Measurements from ENCODE around the gene IGLON5. TPM values are rescaled to one million over a fixed set of nuclear protein-coding genes. Genes with fewer than 3 reads are reported as not detected.

The IGLON5 gene
- total and polyA plus RNA-seq, 2 donors, result 0.21 to 0.25 TPM

DNA sequence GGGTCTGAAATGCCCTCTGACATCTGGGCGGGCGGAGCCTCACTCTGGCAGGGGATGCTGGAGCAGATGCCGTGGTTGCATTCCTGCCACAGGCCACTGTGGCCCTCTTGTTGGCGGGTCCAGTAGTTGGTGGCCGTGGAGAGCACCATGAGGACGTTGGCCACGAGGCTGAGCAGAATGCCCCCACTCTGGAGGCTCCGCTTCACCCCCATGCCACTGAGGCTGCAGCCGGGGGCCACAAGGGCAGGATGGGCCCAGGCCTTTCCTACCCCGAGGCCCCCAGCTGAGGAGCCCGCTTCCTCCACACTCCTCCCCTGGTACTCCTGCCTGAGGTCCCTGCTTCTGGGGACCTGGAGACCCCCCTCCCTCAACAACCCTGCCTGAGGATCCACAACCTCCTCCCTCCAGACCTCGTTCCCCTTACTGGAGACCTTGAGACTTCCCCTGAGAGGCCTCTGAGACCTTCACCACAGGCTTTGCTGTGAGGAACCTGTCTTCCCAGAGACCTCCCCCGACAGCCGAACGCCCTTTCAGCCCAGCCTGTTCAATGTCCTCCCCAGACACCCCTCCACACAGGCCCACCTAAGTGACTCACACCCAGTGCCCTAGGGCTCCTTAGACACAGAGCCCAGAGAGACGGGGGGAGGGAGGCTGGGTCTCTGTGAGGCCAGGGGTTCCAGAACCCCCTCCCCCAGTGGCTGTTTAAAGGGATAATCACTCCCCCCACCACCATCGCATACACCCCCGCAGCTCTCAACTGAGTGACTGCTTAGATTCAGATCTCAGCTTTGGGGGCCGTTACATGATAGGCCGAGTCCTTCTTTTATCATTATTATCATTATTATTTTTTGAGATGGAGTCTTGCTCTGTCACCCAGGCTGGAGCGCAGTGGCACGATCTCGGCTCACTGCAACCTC, 57.2 kb downstream of the IGLON5 start, which contains the start of gene CLDND2:
Gene CLDND2 (minus strand): TSS at position 638 of the 917 bp plus-strand sequence. CDS start 426 bp downstream, at position 212.
- WGBS, result 57% methylated on average over 23 of the region's 23 CpGs
- no peaks in the 10 kb centered on the region for H3K36me3 ChIP-seq (ENCODE audit: insufficient read depth)
- H3K4me3 ChIP-seq (ENCODE audit: low read depth, low read length), result peak within 1 kb of the TSS; percentile 45
- H3K27ac ChIP-seq (ENCODE audit: low read depth), result peak within 1 kb of the TSS; percentile 19
- peaks cover 2% of the 10 kb centered on the region for H3K4me1 ChIP-seq (ENCODE audit: insufficient read depth)
- DNase-seq (ENCODE audit: extremely low spot score), result no peak

DNA sequence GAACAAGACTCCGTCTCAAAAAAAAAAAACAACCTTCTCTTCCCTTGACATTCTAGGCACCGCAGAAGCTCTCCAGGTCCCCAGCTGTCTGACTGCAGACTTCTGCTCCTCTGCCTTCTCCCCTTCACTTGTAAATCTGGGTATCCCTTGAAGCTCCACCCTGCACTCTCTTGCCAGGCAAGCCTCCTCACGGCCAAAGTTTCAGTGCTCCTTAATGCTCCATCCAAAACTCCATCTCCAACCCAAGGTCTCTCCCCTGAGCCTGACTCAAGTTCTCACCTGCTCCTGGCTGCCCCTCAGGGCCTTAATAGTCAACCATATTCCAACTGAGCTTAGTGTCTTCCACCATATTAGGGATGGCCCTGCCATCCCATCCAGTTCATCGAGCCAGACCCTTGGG, 58.8 kb downstream of the IGLON5 start:
- WGBS, result 62% methylated on average over 4 of the region's 4 CpGs
- Histone ChIP-seq H3K4me1 (ENCODE audit: insufficient read depth) (peaks cover 1% of the 10 kb centered on the region), H3K27ac (ENCODE audit: low read depth) (no peak overlapping the region), H3K4me3 (ENCODE audit: low read depth, low read length) (no peak overlapping the region), H3K36me3 (ENCODE audit: insufficient read depth) (no peaks in the 10 kb centered on the region)
- no peak for DNase-seq (ENCODE audit: extremely low spot score)

DNA sequence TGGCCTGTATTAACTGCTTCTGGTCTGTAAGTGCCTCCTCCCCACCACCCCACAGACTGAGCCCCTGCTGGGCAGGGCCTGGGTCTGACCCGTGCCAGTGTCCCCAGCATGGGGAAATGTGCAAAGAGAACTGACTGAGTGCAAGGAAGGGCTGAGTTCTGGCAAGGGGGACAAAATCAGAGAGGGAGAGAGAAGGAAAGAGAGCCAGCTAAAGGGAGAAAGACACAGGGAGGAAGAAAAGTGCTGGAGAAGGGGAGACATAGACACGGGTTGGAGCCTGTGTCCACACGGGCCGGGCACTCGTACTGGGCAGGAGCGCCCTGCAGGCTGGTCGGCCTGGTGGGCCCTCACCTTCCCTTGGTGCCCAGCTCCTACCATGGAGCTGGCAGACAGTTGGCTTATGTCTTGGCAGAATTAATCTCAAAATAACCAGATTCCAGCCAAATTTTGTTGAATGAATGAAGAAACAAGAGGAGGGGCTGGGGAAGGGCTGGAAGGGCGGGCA, 59.8 kb downstream of the IGLON5 start:
- Histone ChIP-seq H3K4me3 (ENCODE audit: low read depth, low read length) (no peak overlapping the region), H3K27ac (ENCODE audit: low read depth) (no peak overlapping the region), H3K36me3 (ENCODE audit: insufficient read depth) (no peaks in the 10 kb centered on the region), H3K4me1 (ENCODE audit: insufficient read depth) (no peaks in the 10 kb centered on the region)
- no peak for DNase-seq (ENCODE audit: extremely low spot score)
- WGBS, result 79% methylated on average over 8 of the region's 8 CpGs

DNA sequence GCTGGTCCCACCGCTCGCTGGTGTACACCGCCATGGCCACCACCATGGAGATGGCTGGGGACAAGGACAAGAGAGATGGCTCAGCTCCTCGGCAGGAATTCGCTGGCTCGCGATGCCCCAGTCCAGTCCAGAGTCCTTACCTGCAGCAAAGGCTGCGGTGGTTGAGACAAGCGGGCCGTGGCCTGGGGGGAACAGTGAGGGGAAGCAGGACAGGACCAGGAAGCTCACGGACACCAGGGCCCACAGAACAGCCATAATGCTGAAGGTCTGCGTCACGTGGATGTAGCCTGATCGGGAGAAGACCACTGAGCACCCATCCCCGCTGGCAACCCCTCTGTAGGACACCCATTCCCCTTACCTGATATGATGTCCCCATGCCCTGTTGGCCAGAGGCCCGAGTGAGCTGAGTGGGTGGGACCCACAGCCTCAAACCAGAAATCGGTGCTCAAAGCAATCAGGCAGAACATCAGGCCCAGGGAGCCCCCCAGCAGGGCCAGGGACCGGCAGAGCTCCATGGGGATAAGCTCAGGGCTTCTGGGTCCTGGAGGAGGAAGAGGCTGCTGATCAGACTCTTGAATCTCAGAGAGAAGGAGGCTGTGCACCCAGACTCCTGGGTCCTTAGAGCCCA, 60.7 kb downstream of the IGLON5 start:
- 84% methylated on average over 18 of the region's 18 CpGs for WGBS
- Histone ChIP-seq H3K4me1 (ENCODE audit: insufficient read depth) (no peaks in the 10 kb centered on the region), H3K27ac (ENCODE audit: low read depth) (no peak overlapping the region), H3K4me3 (ENCODE audit: low read depth, low read length) (no peak overlapping the region), H3K36me3 (ENCODE audit: insufficient read depth) (no peaks in the 10 kb centered on the region)
- no peak for DNase-seq (ENCODE audit: extremely low spot score)

DNA sequence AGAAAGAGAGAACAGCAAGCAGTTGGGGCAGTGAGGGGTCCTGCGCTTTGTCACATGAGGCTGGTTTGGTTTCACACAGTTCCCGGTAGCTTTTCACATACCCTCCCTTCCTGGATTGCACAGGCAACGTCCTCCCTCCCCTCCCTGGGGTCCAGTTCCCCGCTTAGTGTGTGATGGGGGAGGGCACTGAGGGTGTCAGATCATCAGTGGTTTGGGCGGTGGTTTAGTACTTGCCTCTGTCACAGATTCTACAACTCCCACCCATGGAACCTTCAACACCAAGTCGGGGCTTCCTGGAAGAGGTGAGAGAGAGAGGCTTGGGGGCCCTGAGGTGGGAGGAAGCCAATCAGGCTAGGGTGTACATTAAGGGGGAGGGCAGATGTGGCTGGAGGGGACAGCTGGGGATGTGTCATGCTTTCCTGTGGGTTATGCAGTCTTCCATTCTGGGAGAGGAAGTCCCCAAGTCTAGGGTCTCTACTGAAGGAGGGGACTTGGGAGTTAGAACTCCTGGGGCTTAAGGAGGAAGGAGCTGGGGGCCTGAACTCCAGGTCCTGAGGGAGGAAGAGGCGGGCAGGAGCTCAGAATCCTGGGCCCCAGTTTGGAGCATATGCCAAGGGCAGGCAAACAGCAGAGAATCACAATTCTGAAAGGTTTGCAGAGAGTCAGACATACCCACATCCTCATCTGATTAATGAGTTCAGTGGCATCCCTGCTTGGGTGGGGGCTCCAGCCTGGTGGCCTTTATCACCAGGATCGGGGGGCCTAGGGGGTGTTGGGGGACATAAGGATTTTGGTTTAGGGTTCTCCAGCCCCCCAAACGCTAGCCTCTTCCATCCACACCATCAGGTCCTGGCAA, 61.4 kb downstream of the IGLON5 start, which contains the start of gene NKG7:
Gene NKG7 (minus strand): TSS at position 6 of the 856 bp plus-strand sequence. CDS start 119 bp downstream, outside the sequence.
- H3K4me3 ChIP-seq (ENCODE audit: low read depth, low read length), result no peak within 1 kb of the TSS
- no peak for DNase-seq (ENCODE audit: extremely low spot score)
- H3K27ac ChIP-seq (ENCODE audit: low read depth), result no peak within 1 kb of the TSS
- no peaks in the 10 kb centered on the region for H3K36me3 ChIP-seq (ENCODE audit: insufficient read depth)
- H3K4me1 ChIP-seq (ENCODE audit: insufficient read depth), result no peaks in the 10 kb centered on the region
- WGBS, result 43% methylated on average over 9 of the region's 9 CpGs

DNA sequence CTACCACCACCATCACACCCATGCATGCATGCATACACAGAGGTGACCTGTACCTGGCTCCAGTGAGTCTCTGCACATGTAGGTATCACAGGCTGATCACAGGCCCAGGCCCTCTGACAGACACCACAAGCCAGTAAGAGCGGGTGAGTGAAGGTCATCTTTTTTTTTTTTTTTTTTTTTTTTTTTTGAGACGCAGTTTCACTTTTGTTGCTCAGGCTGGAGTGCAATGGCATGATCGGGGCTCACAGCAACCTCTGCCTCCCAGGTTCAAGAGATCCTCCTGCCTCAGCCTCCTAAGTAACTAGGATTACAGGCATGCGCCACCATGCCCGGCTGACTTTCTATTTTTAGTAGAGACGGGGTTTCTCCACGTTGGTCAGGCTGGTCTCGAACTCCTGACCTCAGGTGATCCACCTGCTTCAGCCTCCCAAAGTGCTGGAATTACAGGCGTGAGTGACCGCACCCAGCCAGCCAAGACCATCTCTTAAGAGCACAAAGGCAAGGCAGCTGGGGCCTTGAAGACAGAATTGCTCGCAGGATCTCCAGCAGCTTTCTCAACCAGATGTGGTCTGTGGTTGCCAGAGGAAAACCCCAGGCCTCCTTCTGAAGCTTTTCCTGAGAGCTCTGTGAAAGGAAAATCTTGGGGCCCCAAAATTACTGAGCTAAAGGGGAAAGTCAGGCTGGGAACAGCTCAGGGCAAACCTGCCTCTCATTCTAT, 64.2 kb downstream of the IGLON5 start:
- H3K36me3 ChIP-seq (ENCODE audit: insufficient read depth), result no peaks in the 10 kb centered on the region
- 70% methylated on average over 11 of the region's 11 CpGs for WGBS
- no peaks in the 10 kb centered on the region for H3K4me1 ChIP-seq (ENCODE audit: insufficient read depth)
- no peak overlapping the region for H3K27ac ChIP-seq (ENCODE audit: low read depth)
- H3K4me3 ChIP-seq (ENCODE audit: low read depth, low read length), result no peak overlapping the region
- no peak for DNase-seq (ENCODE audit: extremely low spot score)

DNA sequence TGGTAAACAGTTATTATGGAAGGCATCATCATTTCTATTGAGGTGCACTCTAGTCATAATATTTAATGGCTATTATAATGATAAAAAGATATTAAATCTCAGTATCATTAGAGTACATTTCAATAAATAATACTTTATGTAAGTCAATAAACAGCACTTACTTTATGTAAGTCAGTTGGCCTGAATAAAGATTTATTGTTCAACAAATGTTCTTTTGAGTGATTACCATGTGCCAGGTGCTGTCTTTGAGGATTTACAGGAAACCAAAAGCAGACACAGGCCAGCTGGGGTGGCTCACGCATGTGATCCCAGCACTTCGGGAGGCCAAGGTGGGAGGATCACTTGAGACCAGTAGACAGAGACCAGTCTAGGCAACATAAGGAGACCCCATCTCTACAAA, 66.0 kb downstream of the IGLON5 start:
- no peak for DNase-seq (ENCODE audit: extremely low spot score)
- WGBS, result 74% methylated on average over 2 of the region's 2 CpGs

DNA sequence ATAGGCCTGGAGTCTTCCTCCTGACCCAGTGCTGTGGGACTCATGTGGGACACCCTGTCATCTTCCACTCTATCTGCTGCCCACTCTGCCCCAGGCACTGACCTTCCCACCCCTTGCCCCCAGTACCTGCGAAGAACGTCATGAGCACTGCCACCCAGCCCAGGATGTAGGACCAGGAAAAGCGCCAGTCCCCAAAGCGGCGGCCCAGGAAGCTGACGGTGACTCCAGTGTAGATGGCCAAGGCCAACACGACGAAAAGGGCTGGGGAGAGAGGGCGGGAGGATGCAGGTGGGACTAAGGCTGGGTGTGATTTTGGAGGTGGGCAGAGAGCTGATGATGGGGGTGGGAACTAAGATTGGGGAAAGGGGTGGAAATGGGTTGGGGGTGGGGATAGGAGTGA, 68.9 kb downstream of the IGLON5 start:
- DNase-seq (ENCODE audit: extremely low spot score), result no peak
- no peak overlapping the region for H3K27ac ChIP-seq (ENCODE audit: low read depth)
- WGBS, result 92% methylated on average over 9 of the region's 9 CpGs
- no peaks in the 10 kb centered on the region for H3K36me3 ChIP-seq (ENCODE audit: insufficient read depth)
- no peaks in the 10 kb centered on the region for H3K4me1 ChIP-seq (ENCODE audit: insufficient read depth)
- no peak overlapping the region for H3K4me3 ChIP-seq (ENCODE audit: low read depth, low read length)

More for the DNA sequence above, 66.0 kb downstream of the IGLON5 start:
- no peak overlapping the region for H3K27ac ChIP-seq (ENCODE audit: low read depth)
- no peaks in the 10 kb centered on the region for H3K4me1 ChIP-seq (ENCODE audit: insufficient read depth)
- no peak overlapping the region for H3K4me3 ChIP-seq (ENCODE audit: low read depth, low read length)
- H3K36me3 ChIP-seq (ENCODE audit: insufficient read depth), result no peaks in the 10 kb centered on the region

Other genes starting within 250 kb of the IGLON5 start
- gene KLK13, start 246.6 kb upstream of the IGLON5 start, total RNA-seq, result not detected
- gene KLK13, start 246.6 kb upstream of the IGLON5 start, polyA plus RNA-seq, result 0.20 TPM
- gene KLK14, start 228.8 kb upstream of the IGLON5 start, total RNA-seq, result not detected
- gene KLK14, start 228.8 kb upstream of the IGLON5 start, polyA plus RNA-seq, result 0.29 TPM
- 2.8 TPM for gene CTU1, start 203.2 kb upstream of the IGLON5 start, total RNA-seq
- gene CTU1, start 203.2 kb upstream of the IGLON5 start, polyA plus RNA-seq, result 4.9 TPM
- 1.4 TPM for gene SIGLEC9, start 186.7 kb upstream of the IGLON5 start, total RNA-seq
- 5.5 TPM for gene SIGLEC9, start 186.7 kb upstream of the IGLON5 start, polyA plus RNA-seq
- 0.85 TPM for gene SIGLEC7, start 169.3 kb upstream of the IGLON5 start, total RNA-seq
- 3.4 TPM for gene SIGLEC7, start 169.3 kb upstream of the IGLON5 start, polyA plus RNA-seq
- gene CD33, start 86.6 kb upstream of the IGLON5 start, total RNA-seq, result 4.7 TPM
- 5.6 TPM for gene CD33, start 86.6 kb upstream of the IGLON5 start, polyA plus RNA-seq
- gene SIGLECL1, start 60.6 kb upstream of the IGLON5 start, total RNA-seq, result not detected
- gene SIGLECL1, start 60.6 kb upstream of the IGLON5 start, polyA plus RNA-seq, result not detected
- 0.74 TPM for gene VSIG10L, start 30.5 kb downstream of the IGLON5 start, total RNA-seq
- 3.7 TPM for gene VSIG10L, start 30.5 kb downstream of the IGLON5 start, polyA plus RNA-seq
- gene ETFB, start 54.7 kb downstream of the IGLON5 start, total RNA-seq, result 25.1 TPM
- 121 TPM for gene ETFB, start 54.7 kb downstream of the IGLON5 start, polyA plus RNA-seq
- not detected for gene CLDND2, start 57.4 kb downstream of the IGLON5 start, total RNA-seq
- gene CLDND2, start 57.4 kb downstream of the IGLON5 start, polyA plus RNA-seq, result 0.85 TPM
- gene NKG7, start 61.0 kb downstream of the IGLON5 start, total RNA-seq, result 1.3 TPM
- 5.1 TPM for gene NKG7, start 61.0 kb downstream of the IGLON5 start, polyA plus RNA-seq
- not detected for gene LIM2, start 76.3 kb downstream of the IGLON5 start, total RNA-seq
- gene LIM2, start 76.3 kb downstream of the IGLON5 start, polyA plus RNA-seq, result not detected
- not detected for gene C19orf84, start 78.9 kb downstream of the IGLON5 start, total RNA-seq
- not detected for gene C19orf84, start 78.9 kb downstream of the IGLON5 start, polyA plus RNA-seq
- gene SIGLEC10, start 106.0 kb downstream of the IGLON5 start, total RNA-seq, result 0.85 TPM
- 10.6 TPM for gene SIGLEC10, start 106.0 kb downstream of the IGLON5 start, polyA plus RNA-seq
- 0.90 TPM for gene SIGLEC8, start 146.8 kb downstream of the IGLON5 start, total RNA-seq
- 0.61 TPM for gene SIGLEC8, start 146.8 kb downstream of the IGLON5 start, polyA plus RNA-seq
- not detected for gene CEACAM18, start 166.9 kb downstream of the IGLON5 start, total RNA-seq
- gene CEACAM18, start 166.9 kb downstream of the IGLON5 start, polyA plus RNA-seq, result not detected
- 0.11 TPM for gene SIGLEC12, start 190.2 kb downstream of the IGLON5 start, total RNA-seq
- 0.37 TPM for gene SIGLEC12, start 190.2 kb downstream of the IGLON5 start, polyA plus RNA-seq
- 4.0 TPM for gene SIGLEC6, start 220.0 kb downstream of the IGLON5 start, total RNA-seq
- 1.4 TPM for gene SIGLEC6, start 220.0 kb downstream of the IGLON5 start, polyA plus RNA-seq